Limb (tissue), 2 donors: ENCODE data around the gene DNAJC13.

ENCODE experiments used
- DNase-seq, 2 donors: peaks; one replicate each; pipeline ENCODE4 v3.0.0-alpha.2; 2016; ENCODE audit errors: extremely low spot score in 2 of 2

Gene DNAJC13

DNA sequence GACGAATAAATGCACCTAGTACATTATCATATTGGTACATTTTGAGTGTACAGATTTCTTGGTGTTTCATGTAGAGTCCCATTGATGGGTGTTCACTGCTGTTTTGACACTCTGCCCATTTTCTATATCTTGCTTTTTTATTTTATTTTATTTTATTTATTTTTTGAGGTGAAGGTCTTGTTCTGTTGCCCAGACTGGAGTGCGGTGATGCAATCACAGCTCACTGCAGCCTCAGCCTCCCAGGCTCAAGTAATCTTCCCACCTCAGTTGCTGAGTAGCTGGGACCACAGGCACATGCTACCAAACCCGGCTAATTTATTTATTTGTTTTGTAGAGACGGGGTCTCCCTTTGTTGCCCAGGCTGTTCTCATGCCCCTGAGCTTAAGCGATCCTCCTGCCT is 44.2 kb downstream of the DNAJC13 start:
- no peak for DNase-seq

DNA sequence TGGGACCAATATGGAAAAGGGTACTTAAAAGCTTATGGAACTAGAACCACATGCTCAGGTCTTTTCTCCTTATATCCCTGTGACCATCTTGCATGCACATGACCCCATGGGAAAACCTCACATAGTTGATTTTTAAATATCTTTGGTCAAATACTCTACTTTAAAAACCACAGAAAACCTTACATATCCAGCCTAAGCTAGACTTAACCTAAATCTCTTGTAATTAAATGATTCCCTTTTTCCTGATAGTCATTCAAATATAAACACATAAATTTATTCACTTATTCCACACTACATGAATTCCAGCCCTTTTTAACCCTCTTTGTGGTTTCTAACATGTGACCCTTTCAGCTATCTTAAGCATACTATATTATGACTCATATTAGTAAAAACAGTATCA is 46.8 kb downstream of the DNAJC13 start:
- DNase-seq = no peak

DNA sequence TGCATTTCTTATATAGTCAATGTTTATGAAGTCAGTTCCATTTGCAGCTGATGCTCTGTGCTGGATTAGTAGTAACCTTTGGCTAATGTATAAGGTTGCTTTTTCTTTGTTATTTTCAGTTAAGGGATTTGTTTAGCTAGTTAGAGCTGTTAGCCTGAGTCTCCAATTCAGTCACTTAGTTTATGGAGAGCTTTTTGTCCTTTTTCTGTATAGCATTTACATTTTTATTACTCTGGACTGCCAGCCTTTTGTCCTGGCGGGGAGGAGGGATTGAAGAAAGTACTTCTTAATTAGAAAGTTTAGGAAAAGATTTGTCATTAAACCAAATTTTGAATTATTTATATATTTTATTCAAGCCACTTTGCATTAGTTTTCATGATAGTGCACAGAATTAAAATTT is 52.0 kb downstream of the DNAJC13 start:
- DNase-seq = no peak

DNA sequence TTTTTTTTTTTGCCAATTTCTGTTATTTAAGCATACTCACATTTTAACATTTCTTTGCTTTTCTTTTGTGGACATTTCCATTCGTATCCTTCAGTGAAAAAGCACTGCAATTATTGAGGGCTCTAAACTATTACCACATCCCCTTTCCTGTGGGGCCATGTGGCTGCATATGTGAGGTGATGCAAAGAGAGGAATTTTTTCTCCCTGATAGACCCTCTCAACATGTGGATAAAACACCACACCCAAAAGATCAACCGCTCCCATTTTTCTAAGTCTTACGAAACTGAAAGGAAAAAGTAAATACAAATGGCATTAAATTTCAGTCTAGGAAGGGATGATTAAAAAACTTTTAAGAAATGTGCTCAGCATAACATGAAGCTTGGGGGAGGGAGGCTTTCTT is 68.8 kb downstream of the DNAJC13 start:
- no peak for DNase-seq

DNA sequence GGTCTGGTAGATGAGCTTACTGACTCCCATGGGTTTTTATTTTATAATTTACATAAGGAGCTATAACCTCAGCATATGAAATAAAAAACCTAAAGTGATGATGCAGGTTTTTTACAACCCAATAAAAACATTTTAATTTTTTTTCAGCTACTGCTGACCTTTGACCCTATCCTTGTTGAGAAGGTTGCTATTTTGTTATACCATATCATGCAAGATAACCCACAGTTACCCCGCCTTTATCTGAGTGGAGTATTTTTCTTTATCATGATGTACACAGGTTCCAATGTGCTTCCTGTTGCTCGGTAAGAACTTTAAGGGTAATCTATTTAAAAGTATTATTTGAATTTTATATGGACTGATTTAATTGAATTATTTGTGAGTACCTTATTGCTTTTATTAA is 70.8 kb downstream of the DNAJC13 start:
- DNase-seq = no peak

DNA sequence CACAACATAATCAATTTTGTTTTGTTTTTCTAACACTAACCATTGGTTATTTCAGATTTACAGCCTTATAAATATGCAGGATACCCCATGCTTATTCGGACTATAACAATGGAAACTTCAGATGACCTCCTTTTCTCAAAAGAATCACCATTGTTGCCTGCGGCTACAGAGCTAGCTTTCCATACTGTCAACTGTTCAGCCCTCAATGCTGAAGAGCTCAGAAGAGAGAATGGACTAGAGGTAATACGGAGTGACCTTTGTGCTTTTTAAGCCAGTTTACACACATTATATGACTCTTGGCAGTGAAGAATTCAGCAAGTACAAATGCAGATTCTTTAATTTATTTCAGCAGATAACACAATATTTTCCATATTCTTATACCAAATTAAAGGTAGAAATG is 81.8 kb downstream of the DNAJC13 start:
- no peak for DNase-seq

DNA sequence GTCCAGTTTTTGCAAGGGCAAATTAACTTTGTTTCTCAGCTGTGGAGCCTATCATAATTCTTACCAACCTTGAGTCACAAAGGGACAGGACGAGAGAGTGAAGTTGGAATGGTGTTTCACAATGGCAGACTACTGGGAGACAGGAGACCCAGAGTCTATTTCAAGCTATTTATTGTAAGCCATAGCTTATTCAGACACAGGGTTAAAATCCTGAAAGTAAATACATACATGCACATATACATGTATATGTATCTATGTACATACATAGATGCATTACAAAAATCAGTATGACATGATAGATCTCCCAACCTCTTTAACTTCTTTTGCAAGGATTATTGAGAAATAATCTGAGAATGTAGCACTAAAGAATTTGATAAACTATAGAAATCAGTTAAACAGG is 86.3 kb downstream of the DNAJC13 start:
- DNase-seq = no peak

DNA sequence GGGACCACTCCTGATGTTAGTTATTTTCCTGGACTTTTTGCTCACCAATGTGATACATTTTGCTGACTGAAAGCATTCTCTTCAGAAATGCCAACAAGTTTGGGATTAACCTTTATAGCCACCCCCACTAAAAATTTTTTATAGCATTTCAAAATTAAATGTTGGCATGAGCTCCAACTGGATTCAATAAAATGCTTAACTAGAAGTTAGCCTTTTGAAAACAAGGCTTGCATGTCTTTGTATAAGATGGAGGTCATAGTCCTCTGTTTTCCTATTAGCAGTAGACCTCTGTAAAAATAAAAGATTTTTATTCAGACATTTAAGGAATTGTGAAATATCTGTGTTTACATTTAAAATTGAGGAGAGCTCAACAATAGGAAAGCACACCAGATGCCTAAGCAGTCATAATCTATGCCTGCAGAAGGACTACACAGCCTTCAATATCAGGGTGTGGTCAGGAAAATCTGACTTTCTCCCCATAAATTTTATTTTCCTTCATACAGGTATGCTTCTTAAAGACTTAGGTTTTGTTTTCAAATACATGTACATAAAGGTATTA is 87.2 kb downstream of the DNAJC13 start:
- no peak for DNase-seq

DNA sequence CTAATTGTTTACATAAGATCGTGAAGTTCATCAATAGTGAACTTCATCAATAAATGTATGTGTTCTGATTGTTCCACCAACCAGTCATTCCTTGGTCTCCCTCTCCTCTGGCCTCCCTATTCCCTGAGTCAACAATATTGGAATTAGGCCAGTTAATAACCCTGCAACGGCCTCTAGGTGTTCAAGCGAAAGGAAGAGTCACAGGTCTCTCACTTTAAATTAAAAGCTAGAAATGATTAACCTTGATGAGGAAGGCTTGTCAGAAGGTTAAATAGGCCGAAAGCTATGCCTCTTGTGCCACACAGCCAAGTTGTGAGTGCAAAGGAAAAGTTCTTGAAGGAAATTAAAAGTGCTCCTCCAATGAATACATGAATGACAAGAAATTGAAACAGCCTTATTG is 90.4 kb downstream of the DNAJC13 start:
- DNase-seq = no peak

DNA sequence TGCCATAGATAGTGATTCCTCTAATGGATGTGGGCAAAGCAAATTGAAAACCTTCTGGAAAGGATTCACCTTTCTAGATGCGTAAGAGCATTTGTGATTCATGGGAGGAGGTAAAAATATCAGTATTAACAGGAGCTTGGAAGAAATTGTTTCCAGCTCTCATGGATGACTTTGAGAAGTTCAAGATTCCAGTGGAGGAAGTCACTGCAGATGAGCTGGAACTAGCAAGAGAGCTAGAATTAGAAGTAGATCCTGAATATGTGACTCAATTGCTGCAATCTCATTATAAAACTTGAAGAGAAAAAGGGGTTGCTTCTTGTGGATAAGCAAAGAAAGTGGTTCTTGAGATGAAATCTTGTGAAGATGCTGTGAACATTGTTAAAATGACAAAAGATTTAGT is 91.8 kb downstream of the DNAJC13 start:
- DNase-seq = no peak

DNA sequence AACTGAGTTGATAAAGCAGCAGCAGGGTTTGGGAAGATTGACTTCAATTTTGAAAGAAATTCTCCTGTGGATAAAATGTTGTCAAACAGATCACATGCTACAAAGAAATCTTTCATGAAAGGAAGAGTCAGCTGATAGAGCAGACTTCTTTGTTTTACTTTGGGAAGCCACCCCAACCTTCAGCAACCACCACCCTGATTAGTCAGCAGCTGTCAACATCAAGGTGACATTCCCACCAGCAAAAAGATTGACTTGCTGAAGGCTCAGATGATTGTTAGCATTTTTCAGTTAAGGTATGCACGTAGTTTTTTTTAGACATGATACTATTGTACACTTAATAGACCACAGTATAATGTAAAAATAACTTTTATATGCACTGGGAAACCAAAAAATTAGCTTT is 92.2 kb downstream of the DNAJC13 start:
- no peak for DNase-seq

DNA sequence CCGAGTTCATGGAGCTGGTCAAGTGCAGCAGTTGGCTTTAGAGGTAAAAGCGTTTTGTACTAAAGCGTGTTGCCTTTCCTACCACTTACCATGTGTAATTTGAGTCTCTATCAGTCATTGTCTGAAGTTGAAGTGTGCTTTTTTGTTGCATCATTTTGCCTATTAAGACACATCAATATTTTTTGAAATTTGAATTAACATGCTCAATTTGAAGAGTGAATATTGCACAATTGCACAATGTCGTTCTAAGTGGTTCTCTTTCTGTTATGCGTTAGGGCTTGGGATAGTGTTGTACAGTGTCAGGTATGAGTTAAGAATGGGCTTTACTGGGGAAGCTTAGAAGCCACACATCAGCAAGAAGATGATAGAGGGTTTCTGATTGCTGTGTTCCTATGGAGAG is 95.8 kb downstream of the DNAJC13 start:
- no peak for DNase-seq

DNA sequence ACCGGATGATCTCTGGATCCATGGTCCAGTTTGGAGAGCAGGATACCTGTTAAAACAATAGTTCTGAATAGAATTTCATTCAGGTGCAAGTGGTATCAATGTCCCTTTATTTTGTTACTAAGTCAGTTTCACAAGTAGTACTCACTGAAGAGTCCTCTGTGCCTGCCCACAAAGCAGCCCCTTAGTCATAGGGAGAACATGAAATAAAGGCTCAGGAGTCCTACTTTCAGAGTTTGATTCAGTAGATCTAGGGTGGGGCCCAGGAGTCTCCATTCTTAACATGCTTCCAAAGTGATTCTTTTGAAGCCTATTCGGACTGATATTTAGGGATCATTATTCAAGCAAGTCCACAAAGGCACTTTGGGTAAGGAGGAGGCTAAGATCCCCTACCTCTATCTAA is 100.0 kb downstream of the DNAJC13 start:
- no peak for DNase-seq

DNA sequence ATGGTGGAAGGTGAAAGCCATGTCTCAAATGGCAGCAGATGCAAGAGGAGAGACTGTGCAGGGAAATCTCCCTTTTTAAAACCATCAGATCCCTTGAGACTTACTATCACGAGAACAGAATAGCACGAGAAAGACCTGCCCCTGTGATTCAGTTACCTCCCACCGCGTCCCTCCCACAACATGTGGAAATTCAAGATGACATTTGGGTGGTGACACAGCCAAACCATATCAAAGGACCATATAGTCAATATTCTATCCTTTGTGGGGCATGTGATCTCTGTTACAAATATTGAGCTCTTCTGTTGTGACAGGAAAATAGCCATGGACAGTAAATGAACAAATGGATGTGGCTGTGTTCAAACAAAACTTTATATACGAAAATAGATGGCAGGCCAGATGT is 102.6 kb downstream of the DNAJC13 start:
- no peak for DNase-seq

DNA sequence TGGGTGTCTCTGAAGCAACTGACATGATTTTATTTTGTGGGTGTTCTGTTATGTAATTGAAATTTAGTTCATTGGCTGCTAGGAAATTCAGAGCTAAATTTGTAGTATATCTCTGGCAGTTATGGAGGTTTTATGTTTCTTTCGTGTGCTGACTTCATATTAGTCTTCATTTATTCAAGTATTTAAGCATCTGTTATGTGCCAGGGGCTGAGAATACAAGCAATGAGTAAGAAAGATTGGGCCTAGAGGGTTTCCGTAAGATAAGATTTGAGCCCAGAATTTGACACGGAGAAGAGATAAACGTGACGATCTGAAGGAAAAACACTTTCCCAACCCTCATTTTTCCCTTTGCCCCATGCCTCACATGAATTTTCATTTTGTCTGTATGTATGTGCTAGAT is 104.6 kb downstream of the DNAJC13 start:
- DNase-seq = no peak

DNA sequence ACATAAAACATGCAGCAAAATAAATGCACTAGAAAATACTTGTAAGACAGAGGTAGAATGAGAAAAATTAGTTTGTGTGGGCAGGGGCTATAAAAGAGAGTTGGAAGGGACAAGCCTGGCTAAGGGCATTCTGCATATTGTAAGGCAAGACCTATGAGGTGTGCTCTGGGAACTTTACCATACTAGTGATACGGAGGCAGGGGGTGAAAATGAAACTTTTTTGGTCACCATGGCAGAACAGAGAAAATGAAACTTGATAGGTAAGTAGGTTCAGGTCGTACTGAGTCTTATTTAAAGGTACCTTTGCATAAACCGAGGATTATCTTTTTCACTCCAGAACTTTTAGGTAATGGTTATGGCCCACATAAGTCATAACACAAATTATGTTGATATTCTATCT is 105.1 kb downstream of the DNAJC13 start:
- DNase-seq = no peak

DNA sequence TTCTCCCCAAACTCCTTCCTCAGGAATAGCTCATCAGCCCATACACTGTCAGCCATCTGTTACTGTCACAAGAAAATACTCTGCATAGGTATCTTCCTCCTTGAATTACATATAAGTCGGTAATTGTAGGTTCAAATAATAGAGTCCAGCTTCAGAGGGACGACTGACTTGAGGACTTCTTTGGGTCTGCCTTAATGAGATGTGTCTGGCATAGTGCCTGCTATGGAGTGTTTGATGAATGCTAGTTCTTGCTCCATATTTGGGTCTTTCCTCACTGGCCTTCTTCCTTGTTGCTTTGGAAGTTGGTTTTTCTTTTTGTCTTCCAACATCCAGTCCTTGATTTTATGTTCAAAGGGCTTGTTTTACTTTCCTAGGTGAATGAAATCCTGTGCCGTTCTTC is 113.3 kb downstream of the DNAJC13 start:
- DNase-seq = no peak

DNA sequence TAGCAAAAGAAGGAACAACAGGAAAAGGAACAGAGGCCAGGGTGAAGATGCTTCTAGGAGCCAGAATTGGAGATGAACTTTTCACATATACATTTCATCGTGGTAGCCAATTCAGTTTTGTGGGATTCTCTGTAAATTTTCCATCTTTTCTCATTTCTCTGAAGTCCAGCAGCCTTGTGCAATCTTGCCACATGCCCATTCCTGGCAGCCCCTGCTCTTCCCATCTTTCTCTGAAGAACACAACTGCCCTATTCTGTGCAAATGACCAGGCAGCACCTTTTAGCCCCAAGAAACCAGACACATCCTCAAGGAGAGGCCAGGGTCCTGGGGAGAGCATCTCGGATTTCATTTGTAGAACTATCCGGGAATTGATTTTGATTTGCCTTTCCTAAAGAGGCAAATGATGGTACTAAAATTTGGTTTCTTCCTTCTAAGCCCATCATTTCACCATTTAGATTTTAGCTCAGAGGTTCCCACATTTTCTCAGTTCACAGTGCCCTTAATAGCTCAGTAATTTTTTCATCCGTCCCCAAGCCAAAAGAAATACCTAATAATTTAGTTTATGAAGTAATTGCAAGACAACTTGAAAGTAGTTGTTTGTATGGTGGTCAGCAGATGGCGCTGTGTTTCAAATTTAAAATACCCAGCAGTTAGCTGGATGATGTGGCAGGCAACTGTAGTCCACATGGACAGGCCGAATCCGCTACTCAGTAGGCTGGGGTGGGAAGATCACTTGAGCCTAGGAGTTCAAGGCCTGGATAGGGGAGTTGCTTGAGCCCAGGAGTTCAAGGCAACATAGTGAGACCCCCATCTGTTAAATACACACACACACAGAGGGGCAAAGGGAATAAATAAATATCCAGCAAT is 118.5 kb downstream of the DNAJC13 start:
- DNase-seq = peak; percentile 63 to 73

DNA sequence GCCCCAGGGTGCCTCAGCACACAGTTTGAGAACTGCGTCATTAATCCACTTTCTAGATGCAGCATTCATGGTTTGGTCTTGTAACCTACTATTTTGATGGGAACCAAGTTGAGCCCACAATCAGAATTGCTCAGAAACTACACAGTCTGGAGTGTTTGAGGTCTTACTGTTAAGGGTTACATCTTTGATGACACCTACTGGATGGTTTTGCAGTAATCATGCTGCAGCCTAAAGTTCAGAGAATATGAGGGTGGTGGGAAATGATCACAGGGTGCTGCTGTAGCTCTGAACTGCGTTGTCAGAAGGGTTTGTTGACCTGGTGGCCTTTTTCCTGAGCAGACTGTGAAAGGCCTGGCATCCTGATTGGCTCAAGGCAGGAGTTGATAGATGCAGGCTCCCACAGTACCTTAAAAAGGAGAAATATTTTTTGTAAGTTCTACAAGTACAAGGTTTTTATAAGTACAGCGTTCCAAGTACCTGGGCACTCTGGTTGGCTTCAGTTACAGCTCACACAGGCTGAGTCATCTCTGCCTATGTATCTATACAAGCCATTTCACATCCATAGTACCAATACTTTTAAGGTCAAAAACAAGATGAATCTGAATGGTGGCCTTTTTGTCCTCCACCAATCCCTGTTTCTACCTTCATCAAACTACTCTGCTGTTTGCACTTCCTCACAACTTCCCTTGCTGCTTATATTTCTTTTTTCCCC is 119.3 kb downstream of the DNAJC13 start:
- DNase-seq = no peak

DNA sequence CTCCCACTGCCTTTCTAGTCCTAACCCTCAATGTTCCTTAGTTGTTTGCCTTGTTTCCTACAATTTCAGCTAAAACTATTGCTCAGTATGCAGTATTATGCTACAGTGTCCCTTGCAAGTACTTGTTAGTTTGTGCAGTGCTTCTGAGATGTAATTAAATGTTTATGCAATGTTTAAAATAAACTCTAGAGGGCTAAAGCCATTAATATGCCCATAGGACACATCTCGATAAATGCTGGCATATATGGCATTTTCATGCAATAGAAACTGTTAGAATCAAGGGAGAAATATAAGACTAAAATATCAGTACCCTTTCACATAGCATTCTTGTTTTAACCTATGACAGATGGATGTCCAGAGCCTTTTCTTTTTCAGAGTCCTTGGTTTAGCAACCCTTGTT is 120.0 kb downstream of the DNAJC13 start:
- DNase-seq = no peak

DNA sequence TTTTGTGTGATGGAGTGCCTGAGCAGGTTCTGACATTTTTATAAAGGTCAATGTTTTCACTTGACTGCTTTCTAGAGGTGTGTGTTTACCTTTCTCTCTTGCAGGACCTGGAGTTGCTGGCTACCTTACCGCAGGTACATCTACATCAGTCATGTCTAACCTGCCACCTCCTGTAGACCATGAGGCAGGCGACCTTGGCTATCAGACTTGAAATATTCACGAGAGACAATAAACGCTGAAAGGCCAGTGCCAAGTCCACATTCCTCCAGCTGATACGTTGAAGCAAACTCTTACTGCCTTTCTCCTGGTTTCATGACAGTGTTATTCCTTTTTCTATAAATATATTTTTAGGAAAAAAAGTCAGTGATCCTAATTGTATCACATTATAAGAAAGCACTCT is 120.8 kb downstream of the DNAJC13 start:
- no peak for DNase-seq

DNA sequence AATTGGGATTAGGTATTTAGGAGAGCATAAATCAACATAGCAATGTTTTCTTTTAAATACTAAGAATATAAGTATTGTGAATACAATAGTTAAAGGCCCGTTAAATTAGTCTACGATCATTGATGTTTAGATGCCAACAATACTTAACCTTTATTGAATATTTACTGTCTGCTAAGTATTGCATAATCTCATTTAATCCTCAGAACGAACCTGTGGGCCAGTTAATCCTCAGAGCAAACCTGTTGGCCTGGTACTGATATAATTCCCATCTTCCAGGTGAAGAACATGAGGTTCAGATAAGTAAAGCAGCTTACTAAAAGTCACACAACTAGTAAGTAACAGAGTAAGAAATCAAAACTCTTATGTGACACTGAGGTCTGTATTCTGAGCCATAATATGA is 122.4 kb downstream of the DNAJC13 start:
- DNase-seq = no peak

DNA sequence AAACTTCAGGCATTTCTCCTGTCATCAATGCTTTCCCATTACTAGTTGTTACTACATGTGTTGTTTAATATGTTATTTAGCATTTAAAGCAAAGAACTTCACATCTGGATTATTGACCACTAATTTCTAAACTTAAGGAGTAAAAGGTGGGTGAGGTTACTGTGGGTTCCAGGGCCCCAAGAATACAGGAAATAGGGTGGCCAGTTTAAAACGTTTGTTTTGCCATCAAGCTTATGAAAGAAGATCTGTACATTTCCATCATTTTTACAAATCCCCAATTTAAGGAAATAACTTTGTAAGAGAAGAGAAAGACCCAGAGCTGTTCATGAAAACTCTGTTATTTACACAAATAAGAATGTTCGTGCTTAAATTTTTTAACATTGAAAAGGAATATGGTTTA is 125.3 kb downstream of the DNAJC13 start:
- no peak for DNase-seq
